ENCODE measurements around the gene APOC1.

APOC1 gene

DNA sequence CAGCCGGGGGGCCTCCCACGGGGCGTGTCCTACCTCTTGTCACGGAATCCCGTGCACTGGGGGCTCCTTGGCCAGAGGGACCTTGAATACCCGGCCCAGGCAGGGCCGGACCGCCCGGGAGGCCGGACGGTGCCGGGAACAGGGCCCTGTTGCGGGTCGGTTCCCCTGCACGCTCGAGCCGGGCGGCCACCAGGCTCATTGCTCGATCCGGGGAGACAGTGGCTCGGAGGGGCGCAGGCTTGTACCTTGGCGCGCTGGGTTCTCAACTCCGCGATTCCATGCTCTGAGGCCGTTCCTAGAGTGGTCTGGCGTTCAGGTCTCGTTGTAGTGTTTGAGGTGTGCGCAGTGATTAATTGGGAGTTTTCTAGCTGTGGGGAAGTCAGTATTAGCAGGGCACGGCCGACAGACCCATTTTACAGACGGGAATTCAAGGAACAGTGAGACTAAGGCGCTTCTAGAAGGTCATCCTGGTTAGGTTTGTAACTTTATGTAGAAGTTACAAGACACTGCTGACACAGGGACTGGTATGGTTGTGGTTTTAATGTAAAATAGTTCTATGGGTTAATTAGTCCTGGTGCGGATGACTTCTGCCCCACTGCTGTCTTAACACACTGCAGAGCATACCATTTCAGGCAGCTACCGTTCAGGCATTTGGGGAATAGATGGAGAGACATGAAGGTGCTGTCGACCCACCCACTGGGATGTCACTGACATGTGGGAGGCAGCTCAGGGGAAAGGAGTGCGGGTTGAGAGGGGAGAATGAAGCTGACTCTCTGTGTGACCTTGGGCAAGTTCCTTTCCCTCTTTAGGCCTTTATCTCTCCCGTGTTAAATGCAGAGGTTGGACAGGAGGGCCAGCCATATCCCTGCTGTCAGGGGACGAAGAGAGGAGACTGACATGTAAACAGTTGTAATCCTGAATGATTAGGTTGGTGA, 41.4 kb downstream of the APOC1 start:
- DNase-seq (ENCODE audit: low read depth) = no peak

DNA sequence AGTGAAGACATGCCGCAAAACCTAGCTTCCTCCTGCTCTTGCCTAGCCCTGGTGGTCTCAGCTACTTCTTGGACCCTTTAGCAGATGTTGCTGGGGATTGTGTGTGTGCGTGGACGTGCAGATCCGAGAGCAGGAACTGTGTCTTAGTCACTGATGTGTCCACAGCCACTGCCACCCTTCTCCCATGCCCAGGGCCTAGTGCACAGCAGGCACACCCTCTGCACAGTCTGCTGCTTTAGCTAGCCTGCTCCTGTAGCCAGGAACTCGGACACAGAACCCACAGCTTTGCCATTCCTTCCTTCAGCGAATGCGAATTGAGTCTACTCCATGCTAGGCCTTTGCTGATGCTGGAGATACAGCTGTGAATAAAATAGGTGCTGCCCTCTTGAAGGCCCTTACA, 43.1 kb downstream of the APOC1 start:
- DNase-seq (ENCODE audit: low read depth) = no peak

DNA sequence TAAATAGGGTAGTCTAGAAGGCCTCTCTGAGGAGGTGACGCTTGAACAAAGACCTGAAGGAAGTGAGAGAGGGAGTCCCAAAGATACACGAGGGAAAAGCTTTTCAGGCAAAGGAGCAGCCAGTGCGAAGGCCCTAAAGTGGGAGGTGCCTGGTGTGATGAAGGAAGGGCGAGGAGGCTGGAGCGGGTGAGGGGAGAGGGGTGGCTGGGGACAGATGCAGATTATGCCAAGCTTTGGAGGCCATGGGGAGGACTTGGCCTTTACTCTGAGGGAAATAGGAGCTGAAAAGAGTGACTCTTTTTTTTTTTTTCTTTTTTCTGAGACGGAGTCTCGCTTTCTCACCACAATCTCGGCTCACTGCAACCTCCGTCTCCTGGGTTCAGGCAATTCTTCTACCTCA, 43.7 kb downstream of the APOC1 start:
- DNase-seq (ENCODE audit: low read depth) = no peak

DNA sequence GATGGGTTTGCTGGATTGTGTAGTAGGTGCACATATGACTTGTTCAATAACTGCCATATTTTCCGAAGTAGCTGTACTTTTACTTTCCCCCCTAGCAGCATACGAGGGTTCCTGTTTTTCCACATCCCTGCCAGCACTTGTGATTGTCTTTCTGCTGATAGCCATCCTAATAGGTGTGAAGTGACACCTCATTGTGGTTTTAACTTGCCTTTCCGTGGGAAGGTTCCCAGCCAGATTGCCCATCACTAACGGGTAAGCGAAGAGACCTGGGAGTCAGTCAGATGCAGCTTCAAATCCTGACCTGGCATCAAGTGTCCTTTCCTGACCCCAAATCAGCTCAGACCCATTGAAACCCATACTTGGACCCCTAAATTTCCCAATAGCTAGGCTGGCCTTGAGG, 45.3 kb downstream of the APOC1 start:
- DNase-seq (ENCODE audit: low read depth) = no peak

DNA sequence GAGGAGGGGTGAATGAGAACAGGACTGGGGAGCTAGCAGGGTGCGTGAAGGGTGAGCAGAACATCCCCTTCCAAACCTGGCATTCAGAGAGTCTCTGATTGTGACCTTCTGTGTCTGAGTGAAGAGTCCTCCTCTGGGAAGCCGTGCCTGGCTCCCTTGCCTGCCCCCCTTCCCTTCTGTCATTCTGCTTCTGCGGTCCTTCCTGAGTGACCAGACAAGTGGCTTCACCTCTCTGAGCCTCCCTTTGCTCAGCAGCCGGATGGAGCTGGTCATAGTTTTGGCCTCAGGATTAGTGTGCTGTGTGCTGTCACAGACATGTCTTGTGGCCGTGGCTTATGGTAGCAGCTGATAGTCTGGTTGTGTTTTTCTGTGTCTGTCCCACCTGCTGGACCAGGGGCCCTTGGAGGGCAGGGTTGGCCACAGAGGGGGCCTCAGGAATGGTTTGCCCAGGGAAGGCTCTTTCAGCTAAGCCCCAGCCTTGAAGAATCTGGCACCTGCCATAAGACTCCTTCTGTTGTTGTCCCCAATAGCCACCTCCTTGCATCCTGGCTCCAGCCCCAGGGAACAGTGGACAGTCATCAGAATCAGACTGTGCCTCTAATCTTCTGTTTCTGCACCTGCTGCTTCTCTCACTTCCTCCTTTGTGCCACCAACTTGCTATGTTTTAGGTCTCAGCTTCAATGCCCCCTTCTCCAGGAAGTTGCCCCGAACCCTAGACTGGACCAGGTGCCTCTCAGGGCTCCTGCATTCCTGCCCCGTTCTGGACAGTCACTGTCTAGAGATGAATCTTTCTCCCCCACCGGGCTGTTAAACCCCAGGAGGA, 46.7 kb downstream of the APOC1 start:
- DNase-seq (ENCODE audit: low read depth) = no peak

DNA sequence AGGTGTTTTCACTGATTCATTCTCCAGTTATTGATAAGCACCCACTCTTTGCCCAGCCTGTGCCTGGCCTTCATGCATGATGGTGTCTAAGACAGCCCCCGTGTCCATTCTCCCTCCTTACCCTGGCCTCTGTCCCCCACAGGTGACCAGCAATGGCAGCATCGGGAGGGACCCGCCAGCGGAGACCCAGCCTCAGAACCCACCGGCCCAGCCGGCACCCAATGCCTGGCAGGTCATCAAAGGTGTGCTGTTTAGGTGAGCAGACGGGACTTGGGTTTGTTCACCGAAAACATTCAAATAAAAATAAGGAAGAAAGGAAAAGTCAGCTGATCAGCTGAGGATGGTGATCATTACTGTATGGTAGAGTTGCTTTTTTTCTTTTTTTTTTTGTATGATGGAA, 47.4 kb downstream of the APOC1 start:
- no peak for DNase-seq (ENCODE audit: low read depth)

DNA sequence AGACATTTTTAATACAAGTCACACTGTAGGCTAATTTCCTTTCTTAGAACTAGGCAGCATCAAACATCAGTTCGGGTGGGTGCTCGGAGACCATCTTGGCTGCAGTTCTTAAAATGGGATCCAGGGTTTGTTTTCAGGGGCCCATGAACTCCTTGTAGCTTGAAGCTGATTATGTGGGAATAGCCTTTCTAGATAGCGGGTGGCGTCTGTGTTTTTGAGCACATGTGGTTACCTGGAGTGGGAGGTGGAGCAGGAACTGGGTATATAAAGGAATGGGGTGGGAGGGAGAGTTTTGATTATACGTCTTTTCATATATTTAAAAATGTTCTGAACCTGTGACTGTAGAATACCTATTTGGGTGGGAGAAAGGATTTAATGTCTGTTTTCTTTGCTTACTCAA, 53.7 kb downstream of the APOC1 start:
- no peak for DNase-seq (ENCODE audit: low read depth)

DNA sequence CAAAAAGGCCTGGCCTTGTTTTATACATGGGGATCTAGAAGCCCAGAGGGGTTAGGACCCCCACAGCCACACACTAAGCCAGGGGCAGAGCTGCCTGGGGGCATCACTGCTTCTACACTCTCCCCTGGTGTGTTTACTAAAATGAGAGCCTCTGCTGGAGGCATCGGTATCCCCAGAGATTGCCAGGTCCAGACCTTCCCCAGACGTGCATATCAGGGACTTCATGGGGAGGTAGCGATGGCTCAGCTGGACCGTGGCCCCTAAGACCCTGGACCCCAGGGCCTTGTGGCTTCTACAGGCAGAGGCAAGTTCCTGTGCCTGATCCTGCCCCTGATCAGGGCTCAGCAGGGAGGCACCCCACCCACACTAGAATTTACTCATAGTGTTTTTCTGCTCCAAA, 54.3 kb downstream of the APOC1 start:
- DNase-seq (ENCODE audit: low read depth) = no peak
